EL (cell line): Measurements from ENCODE around the gene BTN1A1.
"Not testable (repeated sequence)": the region's sequence is repeated elsewhere in the genome, so short reads cannot be mapped to it uniquely, and the experiment has no call there.

Source experiments
- DNase-seq: peaks from one replicate; pipeline ENCODE4 v3.0.0-alpha.2; 2016

The BTN1A1 gene

GRCh38 chr6:26500102-26500501, at the start of gene BTN1A1:
BTN1A1 (plus strand) TSS chr6:26500303; CDS start chr6:26501287, 984 bp downstream.
- no peak for DNase-seq

- no peak for DNase-seq
Observed at GRCh38 chr6:26452631-26453235, 47.4 kb upstream of the BTN1A1 start.

GRCh38 chr6:26454631-26455030, 45.5 kb upstream of the BTN1A1 start:
- DNase-seq = no peak

GRCh38 chr6:26455357-26455970, 44.6 kb upstream of the BTN1A1 start:
- no peak for DNase-seq

- DNase-seq = no peak
Observed at GRCh38 chr6:26457264-26457805, 42.8 kb upstream of the BTN1A1 start.

- peak; percentile 92 for DNase-seq
Observed at GRCh38 chr6:26457806-26458688, 42.1 kb upstream of the BTN1A1 start, which contains the start of gene BTN2A1. BTN2A1 (plus strand) TSS chr6:26457955; CDS start chr6:26458637, 682 bp downstream.

- no peak for DNase-seq
Observed at GRCh38 chr6:26459023-26459810, 40.9 kb upstream of the BTN1A1 start.

- not testable (repeated sequence) for DNase-seq
Observed at GRCh38 chr6:26461353-26461752, 38.8 kb upstream of the BTN1A1 start.

- DNase-seq = no peak
Observed at GRCh38 chr6:26464014-26464413, 36.1 kb upstream of the BTN1A1 start.

GRCh38 chr6:26464416-26465131, 35.5 kb upstream of the BTN1A1 start:
- no peak for DNase-seq

- no peak for DNase-seq
Observed at GRCh38 chr6:26465776-26466175, 34.3 kb upstream of the BTN1A1 start.

- no peak for DNase-seq
Observed at GRCh38 chr6:26468829-26469228, 31.3 kb upstream of the BTN1A1 start.

GRCh38 chr6:26470643-26471042, 29.5 kb upstream of the BTN1A1 start:
- no peak for DNase-seq

GRCh38 chr6:26471970-26472369, 28.1 kb upstream of the BTN1A1 start:
- no peak for DNase-seq

GRCh38 chr6:26472549-26473290, 27.4 kb upstream of the BTN1A1 start:
- no peak for DNase-seq

- no peak for DNase-seq
Observed at GRCh38 chr6:26473429-26473757, 26.7 kb upstream of the BTN1A1 start.

GRCh38 chr6:26473758-26474438, 26.2 kb upstream of the BTN1A1 start:
- DNase-seq = peak; percentile 95

GRCh38 chr6:26474439-26474881, 25.6 kb upstream of the BTN1A1 start:
- no peak for DNase-seq

GRCh38 chr6:26475823-26476729, 24.0 kb upstream of the BTN1A1 start:
- DNase-seq = peak; percentile 24
